Sigmoid colon (tissue), 3 donors: ENCODE data around the gene ACOT7.

Source experiments
- CTCF ChIP-seq, 4 experiments: fragments of 450-650 bp in 3 of 4; fragments of 200-600 bp in 1 of 4; IDR thresholded peaks; one replicate each; pipeline ENCODE4 v1.5.1; 2016 to 2019; ENCODE audit warnings: antibody characterized with exemption in 4 of 4, mild to moderate bottlenecking in 3 of 4, moderate library complexity in 2 of 4
- POLR2A ChIP-seq, 2 donors: fragments of 450-650 bp; IDR thresholded peaks; one replicate each; pipeline ENCODE4 v1.6.1; 2016; ENCODE audit warnings: antibody characterized with exemption in 2 of 2, mild to moderate bottlenecking in 2 of 2, moderate library complexity in 2 of 2

GRCh38 chr1:6265151-6265550 lies 128.4 kb downstream of the ACOT7 start:
- TF ChIP-seq CTCF (IDR thresholded peaks at IDR 0.05): no peak
- no peak for TF ChIP-seq POLR2A (IDR thresholded peaks at IDR 0.05)
